HG02970 (cell line): ENCODE data around the gene ABHD10.
A peak's percentile ranks its signal among the peaks of the same experiment; 100 is the strongest.

ENCODE experiments used
- ATAC-seq: cut with Tn5 transposase; IDR thresholded peaks from one replicate; pipeline ENCODE4 v1.9.1; 2021; ENCODE audit warnings: mild to moderate bottlenecking, moderate library complexity, moderate number of reproducible peaks; ENCODE audit not compliant: unreplicated experiment, low FRiP score

ABHD10 gene

DNA sequence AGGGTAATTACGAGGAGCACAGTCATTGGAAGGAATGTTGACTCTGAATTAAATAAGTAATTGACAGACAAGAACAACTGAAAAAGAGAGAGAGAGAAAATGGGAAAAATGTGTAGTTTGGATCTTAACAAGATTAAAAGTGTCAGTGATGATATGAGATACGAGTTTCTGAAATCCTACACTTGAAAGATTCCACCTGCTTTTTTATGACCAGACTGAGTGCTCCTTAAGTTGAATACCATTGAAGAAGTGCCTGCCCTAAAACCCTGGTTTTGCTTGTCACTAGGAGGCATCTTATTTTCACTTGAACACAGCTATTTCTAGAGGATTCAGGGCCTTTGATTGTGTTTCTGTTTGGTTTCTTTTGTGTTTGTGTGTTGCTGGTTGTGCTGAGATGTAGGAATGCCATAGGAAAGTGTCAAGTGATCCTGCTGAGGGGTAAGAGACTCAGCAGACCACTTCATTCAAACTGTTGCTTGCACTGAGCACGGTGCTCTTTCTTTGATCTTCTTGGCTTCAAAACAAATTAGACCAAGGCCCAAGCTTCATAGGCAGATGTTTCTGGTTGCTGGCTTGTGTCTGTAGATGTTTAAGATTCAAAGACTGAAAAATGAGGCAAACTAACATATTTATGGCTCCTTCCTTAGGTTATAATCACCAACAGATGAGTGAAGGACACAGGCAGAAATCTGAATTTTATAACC lies 17.2 kb upstream of the ABHD10 start:
- no peak for ATAC-seq

DNA sequence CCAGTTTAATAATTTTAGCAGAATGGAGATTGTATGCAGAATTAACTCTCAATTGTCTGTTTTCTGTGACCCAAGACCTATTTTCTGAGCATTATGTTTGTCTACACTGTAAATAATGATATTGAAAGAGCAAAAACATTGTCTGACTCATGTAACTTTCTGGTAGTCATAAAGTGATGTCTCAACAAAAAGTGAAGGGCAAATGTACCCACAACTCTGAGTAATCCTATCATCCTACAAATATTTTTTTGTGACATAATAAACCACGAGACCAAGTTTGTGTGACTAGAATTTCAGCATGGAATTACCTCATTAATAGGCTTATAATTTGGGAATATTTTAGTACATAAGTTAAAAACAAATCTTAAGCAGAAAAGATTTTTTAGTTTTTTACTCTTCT lies 15.4 kb upstream of the ABHD10 start:
- ATAC-seq, result no peak

DNA sequence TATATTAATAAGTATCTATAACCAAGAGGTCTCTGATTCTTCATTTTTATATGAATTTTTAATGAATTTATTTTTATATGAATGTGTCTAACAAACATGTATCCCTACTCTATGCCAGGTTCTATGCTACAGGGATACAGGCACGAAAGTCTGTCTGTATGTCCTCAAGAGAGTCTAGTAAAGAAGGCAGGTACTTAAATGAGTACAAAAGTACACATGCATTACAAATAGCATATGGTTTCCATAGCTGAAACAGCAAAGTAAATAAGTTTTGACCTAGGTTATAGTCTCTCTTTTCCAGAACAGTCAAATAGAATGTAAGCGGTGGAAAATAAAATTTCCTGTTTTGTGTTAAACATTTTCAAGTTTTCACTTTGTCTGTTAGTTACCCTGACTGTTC lies 13.3 kb upstream of the ABHD10 start:
- ATAC-seq, result no peak

DNA sequence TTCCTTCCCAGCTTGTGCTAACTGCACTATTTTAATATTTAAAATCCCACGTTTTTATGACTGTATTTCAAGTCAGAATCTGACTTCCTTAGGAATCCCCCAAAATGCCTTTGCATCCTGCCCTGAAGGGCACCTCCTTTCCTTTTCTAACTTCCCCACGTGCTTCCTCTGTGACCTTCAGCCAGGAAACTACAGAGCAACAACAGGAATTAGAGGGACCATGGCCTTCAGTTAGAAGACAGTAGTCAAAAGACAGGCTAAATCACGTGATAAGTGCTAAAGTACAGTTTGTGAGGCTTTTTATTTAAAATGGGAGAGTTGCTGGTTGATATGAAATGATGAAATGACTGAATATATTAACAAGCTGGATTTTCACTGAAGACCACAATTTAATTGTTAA lies 11.8 kb upstream of the ABHD10 start:
- ATAC-seq, result no peak

DNA sequence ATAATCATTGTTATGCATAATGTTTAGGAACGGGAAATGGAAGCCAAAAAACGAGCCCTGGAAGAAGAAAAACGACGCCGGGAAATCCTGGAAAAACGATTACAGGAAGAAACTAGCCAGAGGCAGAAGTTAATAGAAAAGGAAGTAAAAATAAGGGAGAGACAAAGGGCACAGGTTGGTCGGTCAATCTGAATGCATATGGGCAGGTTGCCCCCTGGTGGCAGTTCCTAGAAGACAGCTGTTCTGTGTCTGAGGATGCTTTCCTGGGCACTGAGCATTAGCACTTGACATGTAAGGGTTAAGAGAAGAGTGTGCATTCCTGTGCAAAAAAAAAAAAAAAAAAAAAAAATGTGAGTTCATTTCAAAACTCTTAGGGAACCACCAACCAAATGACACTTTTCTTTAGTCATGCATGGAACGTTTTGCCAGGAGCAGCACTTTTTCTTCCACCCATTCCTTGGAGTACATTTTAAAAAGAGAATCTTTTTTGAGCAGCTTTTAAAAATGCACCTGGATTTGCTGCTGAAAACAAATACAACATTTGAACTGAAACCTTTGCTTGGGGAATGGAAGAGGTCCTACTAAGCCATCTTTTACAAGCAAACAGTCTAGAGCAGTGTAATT lies 11.1 kb upstream of the ABHD10 start:
- ATAC-seq, result peak; percentile 69

DNA sequence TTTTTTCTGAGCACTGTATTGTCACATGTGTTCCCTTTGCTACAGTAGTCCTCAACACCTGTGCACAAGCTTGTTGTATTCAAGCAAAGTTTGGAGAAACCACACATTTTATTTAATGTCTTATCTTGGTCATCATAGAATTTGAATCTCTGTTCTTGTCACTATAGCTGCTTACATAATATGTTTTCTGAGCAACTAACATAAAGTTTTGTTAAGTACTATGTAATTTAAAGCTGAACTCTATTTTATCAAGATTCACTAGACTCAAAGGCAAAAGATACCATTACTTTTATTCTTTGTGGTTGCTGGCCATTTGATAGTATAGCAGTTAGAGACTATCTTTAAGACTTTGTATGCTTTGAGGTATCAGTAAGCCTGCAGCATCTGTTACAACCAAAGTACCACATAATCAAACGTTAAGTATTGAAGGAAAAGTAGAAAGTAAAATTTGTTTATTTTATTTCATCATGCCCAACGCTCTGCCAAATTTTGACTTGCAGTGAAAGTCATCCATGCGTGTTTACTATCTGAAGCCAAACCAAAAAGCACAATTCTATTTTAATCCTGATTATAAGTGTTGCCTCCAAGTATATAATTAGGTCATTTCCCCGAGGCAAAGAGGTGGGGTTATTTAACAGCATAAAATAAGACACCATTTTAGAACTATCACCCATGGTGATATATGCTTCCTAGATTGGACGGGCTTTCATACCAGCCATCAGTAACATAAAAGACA lies 10.3 kb upstream of the ABHD10 start:
- no peak for ATAC-seq

DNA sequence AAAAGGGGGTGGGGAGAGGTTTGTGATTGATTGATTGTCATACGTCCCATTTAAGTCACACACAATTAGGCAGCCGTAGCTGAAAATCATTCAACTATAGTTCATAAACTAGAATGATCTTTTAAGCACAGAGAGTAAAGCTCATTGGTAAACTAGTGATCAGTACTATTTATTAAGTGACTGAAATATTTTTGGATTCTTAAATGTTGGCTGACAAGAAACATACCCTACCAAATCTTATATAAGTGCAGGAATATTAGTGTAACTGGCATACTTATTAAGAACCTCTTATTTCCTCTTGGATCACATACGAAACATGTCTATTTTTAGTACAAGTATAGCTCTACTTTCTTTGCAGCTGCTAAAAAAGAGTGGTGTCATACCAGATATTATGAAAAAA lies 8.4 kb upstream of the ABHD10 start:
- ATAC-seq, result no peak

DNA sequence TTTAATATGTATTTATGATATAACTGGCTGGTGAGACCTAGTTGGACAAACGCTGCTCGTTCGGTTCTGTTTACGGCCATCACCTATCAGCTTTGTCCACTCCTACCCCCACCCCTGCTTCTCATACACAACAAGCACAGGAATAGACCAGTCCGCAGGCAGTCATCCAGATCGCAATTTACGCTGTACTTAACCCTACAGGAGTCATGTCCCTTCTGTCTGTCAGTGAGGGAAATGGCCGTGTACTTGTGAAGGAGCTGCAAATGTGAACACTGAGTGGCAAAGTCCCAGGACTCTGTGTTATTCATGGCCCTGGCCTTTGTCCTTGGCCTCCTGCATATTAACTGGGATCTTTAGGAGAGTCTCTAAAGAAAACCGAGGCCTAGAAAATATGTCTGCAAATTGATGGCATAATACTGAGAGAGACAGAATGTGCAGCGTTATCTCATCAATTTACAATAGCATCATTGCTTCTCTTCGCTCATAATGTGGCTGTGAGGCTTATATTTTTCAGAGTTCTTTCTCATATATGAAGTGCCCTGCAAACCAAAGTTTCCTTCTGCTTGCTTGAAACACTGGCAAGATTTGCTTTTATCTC lies 7.2 kb upstream of the ABHD10 start:
- ATAC-seq, result no peak

DNA sequence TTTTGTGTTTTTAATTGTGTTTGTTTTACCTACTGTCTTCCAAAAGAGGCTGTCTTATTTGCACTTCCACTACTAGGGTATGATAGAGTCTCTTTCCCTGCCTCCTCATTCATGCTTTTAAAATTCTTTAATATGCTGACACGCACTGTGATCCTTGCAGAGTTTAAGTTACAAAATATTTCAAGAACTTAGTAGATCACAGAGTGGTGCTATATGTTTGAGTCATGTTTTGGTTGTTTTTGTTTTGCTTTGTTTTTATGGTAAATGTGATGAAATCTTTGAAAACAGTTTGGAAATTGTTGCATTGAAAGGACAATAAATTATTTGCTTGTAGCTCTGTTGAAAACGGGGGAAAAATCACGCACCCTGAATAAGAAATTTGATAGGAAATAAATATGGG lies 5.9 kb upstream of the ABHD10 start:
- no peak for ATAC-seq

DNA sequence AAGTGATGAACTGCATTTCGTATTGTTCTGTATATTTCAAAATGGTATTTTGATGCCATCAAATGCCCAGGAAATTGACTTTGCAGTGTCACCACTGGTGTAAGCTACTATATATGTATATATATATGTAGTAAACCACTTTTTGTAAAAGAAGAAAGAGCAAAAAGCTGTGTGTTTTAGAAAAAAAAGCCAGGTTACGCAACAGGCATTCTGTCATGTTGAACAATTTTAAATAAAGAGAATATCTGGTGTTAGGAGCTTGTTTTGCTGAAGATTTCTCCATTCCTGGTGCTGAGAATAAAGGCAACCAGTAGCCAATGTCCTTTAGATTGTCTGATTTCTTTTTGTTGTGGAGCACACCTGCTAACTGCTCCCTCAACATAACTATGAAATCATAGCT lies 3.7 kb upstream of the ABHD10 start:
- no peak for ATAC-seq

DNA sequence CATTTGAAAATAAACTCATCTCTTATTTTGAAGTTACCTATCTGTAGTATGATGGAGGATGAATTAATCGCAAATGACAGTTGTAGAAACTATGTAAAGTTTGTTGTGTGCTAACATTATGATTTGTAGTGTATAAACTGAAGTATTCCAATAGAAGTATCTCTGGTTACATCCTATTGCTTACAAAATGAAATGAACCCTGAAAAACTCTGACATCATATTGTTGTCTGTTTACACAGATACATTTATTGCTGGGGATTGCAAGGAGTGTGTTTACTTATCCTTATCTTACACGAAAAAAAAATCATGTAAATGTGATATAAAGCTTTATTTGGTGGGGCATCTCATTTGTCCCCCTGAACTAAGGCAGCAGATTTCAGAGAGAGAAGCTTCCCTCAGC lies 2.6 kb upstream of the ABHD10 start:
- ATAC-seq, result no peak

DNA sequence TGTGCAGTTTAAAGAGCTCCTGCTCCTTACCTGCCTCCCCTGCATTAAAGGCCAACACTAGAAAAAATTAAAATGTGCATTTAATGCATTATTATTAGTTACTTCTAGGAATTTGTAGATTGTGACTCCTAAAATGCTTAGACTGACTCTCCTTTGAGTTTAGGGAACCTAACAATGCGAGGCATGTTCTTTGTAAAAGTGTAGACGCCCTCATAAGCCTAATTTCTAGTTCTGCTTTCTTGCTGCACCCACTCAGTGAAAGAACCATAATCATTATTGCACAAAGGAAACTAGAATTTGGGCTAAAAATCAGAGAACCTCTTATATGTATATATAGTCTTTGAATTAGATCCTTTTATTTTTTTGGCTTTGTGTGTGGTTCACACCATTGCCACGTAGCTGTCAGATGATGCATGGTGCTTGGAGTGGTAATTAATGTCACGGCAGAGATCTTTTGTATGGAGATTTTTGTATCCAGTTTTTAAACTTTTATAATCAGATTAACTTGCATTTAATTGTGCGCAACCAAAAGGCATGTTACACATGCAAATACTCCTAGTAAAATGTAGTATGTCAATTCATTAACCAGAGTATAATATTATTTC lies 710 bp downstream of the ABHD10 start:
- peak; percentile 35 for ATAC-seq

DNA sequence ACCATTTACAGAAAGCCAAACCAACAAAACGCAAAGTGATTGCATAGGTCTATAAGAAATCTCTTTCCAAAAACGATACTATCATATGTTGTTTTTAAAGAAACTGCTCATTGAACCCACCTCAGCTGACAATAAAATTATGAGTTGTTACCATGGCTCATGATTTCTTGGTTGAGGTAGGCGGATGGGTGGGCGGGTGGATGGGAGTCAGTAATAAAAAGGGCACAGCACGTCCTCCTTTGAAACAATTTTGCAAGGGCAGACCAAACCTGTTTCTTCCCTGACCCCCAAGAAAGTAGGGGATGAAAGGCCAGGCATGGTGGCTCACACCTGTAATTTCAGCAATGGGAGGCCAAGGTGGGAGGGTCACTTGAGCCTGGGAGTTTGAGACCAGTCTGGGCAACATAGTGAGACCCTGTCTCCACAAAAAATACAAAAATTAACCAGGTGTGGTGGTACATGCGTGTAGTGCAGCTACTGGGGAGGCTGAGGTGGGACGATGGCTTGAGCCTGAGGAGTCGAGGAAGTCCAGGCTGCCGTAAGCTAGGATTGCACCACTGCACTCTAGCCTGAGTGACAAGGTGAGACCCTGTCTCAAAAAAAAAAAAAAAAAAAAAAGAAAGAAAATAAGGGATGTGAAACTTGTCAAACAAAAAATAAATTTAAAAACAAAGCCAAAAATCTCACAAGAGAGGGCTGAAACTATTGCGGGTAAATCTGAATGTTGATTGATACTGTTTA lies 2.1 kb downstream of the ABHD10 start:
- no peak for ATAC-seq

DNA sequence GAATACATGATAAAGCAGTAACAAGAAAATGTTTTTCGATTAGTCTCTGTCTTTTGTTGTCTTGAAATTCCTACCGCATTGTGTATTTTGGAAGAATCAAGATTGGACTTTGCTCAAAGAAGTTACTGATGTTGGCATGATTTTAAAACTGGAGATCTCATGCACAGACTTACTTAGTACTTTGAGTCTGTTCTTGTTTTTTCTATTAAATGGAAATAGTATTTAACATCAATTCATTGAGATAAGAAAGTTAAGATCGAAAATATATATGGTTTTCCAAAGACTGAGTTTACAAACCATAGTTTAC lies 2.6 kb downstream of the ABHD10 start:
- no peak for ATAC-seq

DNA sequence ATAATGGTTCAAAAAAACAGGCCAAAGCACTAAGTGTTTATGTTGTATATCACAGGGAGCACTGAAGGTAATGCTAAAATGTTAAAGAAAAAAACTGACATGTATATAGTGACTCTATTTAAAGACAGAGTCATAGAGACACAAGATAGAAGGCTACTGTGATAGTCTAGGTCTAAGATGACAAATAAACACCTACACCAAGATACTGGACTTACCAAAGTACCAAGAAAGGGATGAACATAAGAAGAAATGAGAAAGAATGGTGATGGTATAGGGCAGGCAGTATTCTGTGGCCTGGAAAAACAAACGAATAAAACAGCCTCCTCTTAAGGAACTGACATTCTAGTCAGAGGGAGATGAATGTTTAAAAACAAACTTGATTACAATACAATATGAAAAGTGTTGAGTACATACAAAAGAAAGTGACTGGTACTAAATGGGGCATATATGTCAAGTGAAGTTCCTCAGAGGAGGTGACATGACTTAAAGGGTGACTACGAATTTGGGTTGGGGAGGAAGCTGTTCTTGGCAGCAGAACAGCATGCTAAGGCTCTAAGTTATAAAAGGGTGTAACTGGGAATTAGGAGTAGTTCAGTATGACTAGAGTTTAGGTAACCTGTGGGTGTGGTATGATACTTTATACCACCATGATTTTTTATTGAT lies 5.9 kb downstream of the ABHD10 start:
- ATAC-seq, result no peak

DNA sequence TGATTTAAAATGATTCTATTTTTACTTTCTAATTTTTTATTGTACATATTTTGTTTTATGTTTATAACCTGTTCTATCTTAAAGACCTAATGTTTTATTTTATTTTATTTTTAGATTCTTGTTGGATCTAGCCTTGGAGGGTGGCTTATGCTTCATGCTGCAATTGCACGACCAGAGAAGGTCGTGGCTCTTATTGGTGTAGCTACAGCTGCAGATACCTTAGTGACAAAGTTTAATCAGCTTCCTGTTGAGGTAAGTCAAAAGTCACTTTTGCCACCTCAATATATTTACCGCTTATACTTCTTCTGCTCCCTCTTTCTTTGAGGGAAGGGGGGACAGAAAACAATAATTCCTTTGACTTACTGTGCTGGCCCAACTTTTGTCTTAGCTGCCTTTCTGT lies 8.0 kb downstream of the ABHD10 start:
- no peak for ATAC-seq

DNA sequence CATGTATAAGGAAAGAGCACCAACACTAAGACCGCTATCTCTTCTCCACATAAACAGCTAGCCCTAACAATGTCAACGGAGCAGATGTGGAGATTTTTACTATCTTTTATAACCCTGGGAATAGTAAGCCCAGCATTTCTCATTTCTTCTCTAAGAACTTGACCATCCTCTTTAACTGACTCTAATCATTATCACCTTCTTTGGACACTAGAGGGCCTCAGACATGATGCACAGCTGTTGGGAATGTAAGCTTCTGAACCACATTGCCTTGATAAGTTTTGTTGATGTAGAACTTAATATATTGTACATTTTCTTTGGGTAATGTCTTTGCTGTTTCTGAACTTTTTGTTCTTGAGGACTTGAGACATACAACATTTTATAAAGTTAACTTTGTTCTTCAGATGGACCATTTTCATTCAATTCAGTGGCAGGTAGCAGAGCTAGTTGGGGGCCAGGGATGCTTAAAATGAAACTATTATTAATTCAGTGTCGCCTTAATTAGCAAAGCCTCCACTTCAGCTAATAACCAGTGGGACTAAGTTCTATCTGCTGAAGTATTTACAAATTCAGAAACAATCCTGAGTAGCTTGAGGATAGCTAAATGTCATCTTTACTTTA lies 10.3 kb downstream of the ABHD10 start:
- ATAC-seq, result peak; percentile 64

DNA sequence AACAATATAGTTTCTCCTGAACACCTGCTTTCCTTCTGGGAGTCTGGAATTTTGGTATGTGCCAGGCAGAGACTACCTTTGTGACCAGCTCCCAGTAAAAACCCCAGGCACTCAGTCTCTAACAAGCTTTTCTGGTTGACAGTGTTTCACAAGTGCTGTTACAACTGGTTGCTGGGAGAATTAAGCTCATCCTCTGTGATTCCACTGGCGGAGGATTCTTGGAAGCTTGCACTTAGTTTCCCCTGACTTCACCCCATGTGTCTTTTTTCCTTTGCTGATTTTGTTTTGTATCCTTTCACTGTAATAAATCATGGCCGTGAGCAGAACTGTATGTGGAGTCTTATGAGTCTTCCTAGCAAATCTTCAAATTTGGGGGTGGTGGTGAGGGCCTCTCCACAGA lies 14.2 kb downstream of the ABHD10 start:
- no peak for ATAC-seq

DNA sequence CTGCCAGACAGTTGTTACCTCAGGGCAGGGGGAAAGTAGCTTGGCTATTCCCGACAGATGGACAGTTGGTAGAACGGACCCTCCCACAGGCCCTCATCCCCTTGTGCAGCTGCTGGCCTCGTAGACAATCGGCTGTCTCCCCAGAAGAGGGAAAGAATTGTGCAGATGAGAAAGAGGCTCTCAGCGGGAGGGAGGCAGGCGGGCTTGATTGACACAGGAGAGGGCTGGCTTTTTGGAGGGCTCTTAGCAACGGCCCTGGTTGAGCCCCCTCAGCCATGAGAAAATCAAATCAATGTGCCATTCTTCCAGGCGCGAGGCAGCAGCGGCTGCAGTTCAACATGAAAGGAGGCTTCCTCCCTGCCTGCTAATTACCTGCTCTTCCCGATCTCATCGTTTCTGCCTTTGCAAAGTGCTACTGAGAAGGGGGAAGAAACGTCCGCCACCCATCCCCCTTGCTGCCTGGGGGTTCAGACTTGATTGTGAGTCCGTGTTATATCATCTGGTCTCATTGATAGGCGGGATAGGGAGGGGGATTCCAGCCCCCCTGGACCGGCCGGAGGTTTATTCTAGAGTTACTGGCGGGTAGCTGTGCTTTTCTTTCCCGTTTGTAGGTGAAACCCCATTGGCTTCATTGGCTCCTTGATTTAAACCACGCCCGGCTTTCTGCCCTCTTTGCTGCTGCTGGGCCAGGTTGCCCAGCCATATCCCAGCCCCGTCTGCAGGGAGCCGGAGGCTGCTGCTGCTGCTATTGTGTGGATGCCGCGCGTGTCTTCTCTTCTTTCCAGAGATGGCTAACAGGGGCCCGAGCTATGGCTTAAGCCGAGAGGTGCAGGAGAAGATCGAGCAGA lies 20.0 kb downstream of the ABHD10 start, which contains the start of gene TAGLN3:
TAGLN3 (plus strand) TSS at position 287 of the 848 bp plus-strand sequence; CDS start at position 788, 501 bp downstream.
- no peak for ATAC-seq
